Stimulated activated CD8-positive, alpha-beta memory T cell treated with anti-CD3 and anti-CD28 coated beads, Interleukin-7, amount 100 ng/mL, for 4 hours (primary cell): ENCODE data around the gene MED15.
"Not testable (repeated sequence)": the region's sequence is repeated elsewhere in the genome, so short reads cannot be mapped to it uniquely, and the experiment has no call there.

Experiments
- DNase-seq, 2 donors: peaks; one replicate each; pipeline ENCODE4 v3.0.0-alpha.2; 2020; ENCODE audit warnings: low read depth in 2 of 2

The MED15 gene

GRCh38 chr22:20507253-20508066 lies at the start of gene MED15:
MED15 (plus strand) TSS chr22:20507610; CDS start chr22:20507679, 69 bp downstream.
- DNase-seq = peak; percentile 76 to 81

- DNase-seq = no peak
Observed at GRCh38 chr22:20458530-20459151, 48.8 kb upstream of the MED15 start.

- no peak for DNase-seq
Observed at GRCh38 chr22:20459152-20459542, 48.3 kb upstream of the MED15 start.

GRCh38 chr22:20459862-20460261 lies 47.5 kb upstream of the MED15 start:
- no peak for DNase-seq

GRCh38 chr22:20463324-20464095 lies 43.9 kb upstream of the MED15 start:
- peak in 1 of 2 donors; percentile 8 for DNase-seq

GRCh38 chr22:20464096-20464614 lies 43.3 kb upstream of the MED15 start:
- DNase-seq = peak; percentile 36 to 40

- no peak for DNase-seq
Observed at GRCh38 chr22:20464912-20465758, 42.3 kb upstream of the MED15 start.

- no peak for DNase-seq
Observed at GRCh38 chr22:20465759-20466077, 41.7 kb upstream of the MED15 start.

GRCh38 chr22:20466659-20467379 lies 40.6 kb upstream of the MED15 start:
- no peak for DNase-seq

GRCh38 chr22:20469110-20469868 lies 38.1 kb upstream of the MED15 start:
- no peak for DNase-seq

- DNase-seq = not testable (repeated sequence)
Observed at GRCh38 chr22:20470525-20470924, 36.9 kb upstream of the MED15 start.

- no peak for DNase-seq
Observed at GRCh38 chr22:20471126-20471833, 36.1 kb upstream of the MED15 start.

- DNase-seq = no peak
Observed at GRCh38 chr22:20472629-20473442, 34.6 kb upstream of the MED15 start.

- no peak for DNase-seq
Observed at GRCh38 chr22:20475115-20475436, 32.3 kb upstream of the MED15 start.

- not testable (repeated sequence) for DNase-seq
Observed at GRCh38 chr22:20475569-20475968, 31.8 kb upstream of the MED15 start.

- DNase-seq = not testable (repeated sequence)
Observed at GRCh38 chr22:20478059-20478458, 29.4 kb upstream of the MED15 start.

GRCh38 chr22:20479612-20480196 lies 27.7 kb upstream of the MED15 start:
- no peak for DNase-seq

- not testable (repeated sequence) for DNase-seq
Observed at GRCh38 chr22:20483143-20483506, 24.3 kb upstream of the MED15 start.
